Calu3 (cell line): ENCODE results near the gene FBXO42. TPM values are rescaled to one million over a fixed set of nuclear protein-coding genes. Genes with fewer than 3 reads are reported as not detected.

ENCODE experiments used
- BruUV-seq: library from RNA; stranded (reverse); fragments of 400-500 nt; replicated peaks from 2 replicates; lab custom pipeline; 2021; lab: Mats Ljungman, UMichigan
- CTCF ChIA-PET: fragments of 300-600 bp; sonication (Branson Sonifier 250); formaldehyde crosslinking; loops from one replicate; lab custom pipeline; 2022; ENCODE audit warnings: antibody characterized with exemption; lab: Charles Lee
- DNase-seq: peaks from one replicate; pipeline ENCODE4 v3.0.0; 2022
- H3K27ac Mint-ChIP-seq: one replicate; pipeline ENCODE4 v1.8.0; 2022; ENCODE audit warnings: mixed read lengths; ENCODE audit not compliant: unreplicated experiment
- H3K27me3 Mint-ChIP-seq: one replicate; pipeline ENCODE4 v1.8.0; 2022; ENCODE audit warnings: mixed read lengths; ENCODE audit not compliant: unreplicated experiment
- H3K36me3 Mint-ChIP-seq: one replicate; pipeline ENCODE4 v1.8.0; 2022; ENCODE audit warnings: mild to moderate bottlenecking, moderate library complexity, mixed read lengths; ENCODE audit not compliant: insufficient read depth, unreplicated experiment
- H3K4me1 Mint-ChIP-seq: one replicate; pipeline ENCODE4 v1.8.0; 2022; ENCODE audit warnings: mild to moderate bottlenecking, low read depth, mixed read lengths; ENCODE audit not compliant: unreplicated experiment
- H3K4me3 Mint-ChIP-seq: one replicate; pipeline ENCODE4 v1.8.0; 2022; ENCODE audit warnings: mild to moderate bottlenecking, low read depth, moderate library complexity, mixed read lengths; ENCODE audit not compliant: unreplicated experiment
- H3K9me3 Mint-ChIP-seq: one replicate; pipeline ENCODE4 v1.8.0; 2022; ENCODE audit warnings: low read depth, mixed read lengths; ENCODE audit not compliant: unreplicated experiment
- CTCF ChIP-seq: fragments of 200-600 bp; IDR thresholded peaks from one replicate; pipeline ENCODE4 v1.8.0; 2022; ENCODE audit warnings: antibody characterized with exemption; ENCODE audit not compliant: unreplicated experiment
- intact Hi-C: fragments of 100-400 bp; cut with micrococcal nuclease; formaldehyde crosslinking; loops from one replicate; pipeline ENCODE4 v1.10.0; 2022; ENCODE audit not compliant: unreplicated experiment
- total RNA-seq: library from RNA; stranded (reverse); gene quantifications from 2 replicates; pipeline ENCODE4 v1.2.3, GENCODE V29; 2022

The FBXO42 gene
- total RNA-seq, 1 experiment from 2014 or later: 10.6 TPM

GRCh38 chr1:16324456-16324890 lies 27.8 kb downstream of the FBXO42 start:
- Mint-ChIP-seq H3K27ac (no peak overlapping the region), H3K4me1 (peaks cover 7% of the 10 kb centered on the region), H3K4me3 (no peak overlapping the region), H3K9me3 (no peaks in the 10 kb centered on the region), H3K36me3 (peaks cover 7% of the 10 kb centered on the region), H3K27me3 (no peaks in the 10 kb centered on the region)
- no peak for TF ChIP-seq CTCF
- intact Hi-C loops: no loop called here
- no TSS peak for BruUV-seq
- CTCF ChIA-PET: no interaction called here
- peak; percentile 6 for DNase-seq

DNA sequence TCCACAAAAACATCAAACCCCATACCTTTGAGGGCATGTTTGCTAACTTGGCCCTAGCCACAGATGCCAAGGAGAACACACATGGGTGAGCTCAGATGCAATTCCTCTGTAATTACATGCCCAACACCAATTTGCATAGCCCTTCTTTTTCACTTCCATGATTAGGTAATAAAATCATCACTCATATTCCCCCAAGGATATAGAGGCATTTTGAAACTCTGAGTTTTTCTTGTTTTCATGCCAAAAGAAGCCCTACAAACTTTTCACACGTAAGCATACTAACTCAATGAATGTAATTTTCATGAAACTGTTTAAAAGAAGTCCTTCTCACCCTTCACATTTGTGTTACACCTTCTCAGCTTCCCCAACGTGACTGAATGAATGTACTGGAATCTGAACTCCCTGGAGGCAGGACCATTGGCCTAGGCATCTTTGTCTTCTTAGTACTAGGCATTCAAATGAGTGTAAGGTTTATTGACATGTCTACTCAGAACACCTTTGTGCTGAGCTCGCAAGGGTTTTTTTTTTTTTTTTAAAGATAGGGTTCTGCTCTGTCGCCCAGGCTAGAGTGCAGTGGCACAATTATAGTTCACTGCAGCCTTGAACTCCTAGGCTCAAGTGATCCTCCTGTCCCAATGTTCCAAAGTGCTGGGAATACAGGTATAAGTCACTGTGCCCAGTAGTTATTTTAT lies 31.0 kb downstream of the FBXO42 start:
- Mint-ChIP-seq H3K4me3 (no peak overlapping the region), H3K27ac (no peak overlapping the region), H3K27me3 (no peaks in the 10 kb centered on the region), H3K9me3 (no peaks in the 10 kb centered on the region), H3K4me1 (peaks cover 7% of the 10 kb centered on the region), H3K36me3 (peaks cover 3% of the 10 kb centered on the region)
- CTCF ChIA-PET: no interaction called here
- no peak for TF ChIP-seq CTCF
- intact Hi-C loops: no loop called here
- no peak for DNase-seq
- BruUV-seq: no TSS peak

DNA sequence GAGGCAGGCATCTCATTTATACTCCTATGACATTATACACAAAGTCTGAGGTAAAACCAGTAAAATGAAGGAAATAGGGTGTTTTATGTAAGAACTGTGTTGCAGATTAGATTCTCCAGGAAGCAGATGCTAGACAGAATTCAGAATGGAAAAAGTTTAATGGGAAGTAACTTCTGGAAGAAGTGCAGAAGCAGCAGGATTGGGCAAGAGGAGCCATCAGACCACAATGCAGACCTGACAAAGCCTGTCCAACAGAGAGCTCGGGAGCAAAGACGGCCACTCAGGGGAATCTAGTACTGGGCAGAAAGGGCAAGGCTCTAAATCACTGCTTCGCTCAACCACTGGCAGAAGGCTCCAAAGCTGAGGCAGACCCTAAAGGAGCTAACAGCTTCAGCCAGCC lies 33.7 kb downstream of the FBXO42 start:
- Mint-ChIP-seq H3K27ac (no peak overlapping the region), H3K27me3 (no peaks in the 10 kb centered on the region), H3K36me3 (peaks cover 3% of the 10 kb centered on the region), H3K4me3 (no peak overlapping the region), H3K9me3 (no peaks in the 10 kb centered on the region), H3K4me1 (no peaks in the 10 kb centered on the region)
- intact Hi-C loops: no loop called here
- no peak for DNase-seq
- no peak for TF ChIP-seq CTCF
- BruUV-seq: no TSS peak
- CTCF ChIA-PET: no interaction called here

- intact Hi-C loops: no loop called here
- no peak overlapping the region for H3K4me3 Mint-ChIP-seq
- CTCF ChIA-PET: interaction anchor here (0.6 kb wide), 1 partner anchor 70 kb away, joined by 3 read pairs; no protein-coding TSS in a partner anchor
- BruUV-seq: no TSS peak
- H3K4me1 Mint-ChIP-seq: no peaks in the 10 kb centered on the region
- TF ChIP-seq CTCF: no peak
- no peak for DNase-seq
- peaks cover 11% of the 10 kb centered on the region for H3K36me3 Mint-ChIP-seq
- no peaks in the 10 kb centered on the region for H3K9me3 Mint-ChIP-seq
- H3K27ac Mint-ChIP-seq: no peak overlapping the region
- H3K27me3 Mint-ChIP-seq: no peaks in the 10 kb centered on the region
Observed at GRCh38 chr1:16315437-16315836, 36.8 kb downstream of the FBXO42 start.
